Keratinocyte (primary cell): ENCODE measurements around the gene CDC42SE2. TPM values are rescaled to one million over a fixed set of nuclear protein-coding genes. Genes with fewer than 3 reads are reported as not detected.

Source experiments
- DNase-seq: peaks from one replicate; pipeline ENCODE4 v3.0.0-alpha.2; 2011; ENCODE audit warnings: low read depth, missing footprints, low spot score
- FAIRE-seq: peaks from 2 replicates; lab custom pipeline; 2011; peaks lifted over from hg19 to GRCh38; lab: Jason Lieb, UNC
- H2AFZ ChIP-seq: 2 replicates; pipeline ENCODE4 v1.6.0; 2012; ENCODE audit warnings: low read length, control low read depth, inconsistent platforms; ENCODE audit not compliant: control insufficient read depth
- H3K27ac ChIP-seq: 2 replicates; pipeline ENCODE4 v1.5.1; 2011; ENCODE audit warnings: low read length; ENCODE audit not compliant: control insufficient read depth, insufficient read depth
- H3K27me3 ChIP-seq: 3 replicates; pipeline ENCODE4 v1.6.0; 2011; ENCODE audit warnings: low read length; ENCODE audit not compliant: control insufficient read depth, insufficient read depth; ENCODE audit errors: extremely low read depth
- H3K36me3 ChIP-seq, 2 experiments: 2 replicates in 1 of 2; 3 replicates in 1 of 2; pipeline ENCODE4 v1.5.1; 2011; ENCODE audit warnings: low read length in 2 of 2, mild to moderate bottlenecking in 1 of 2; ENCODE audit not compliant: control insufficient read depth in 2 of 2, insufficient read depth in 2 of 2; ENCODE audit errors: extremely low read depth in 1 of 2
- H3K4me1 ChIP-seq: 3 replicates; pipeline ENCODE4 v1.5.1; 2011; ENCODE audit warnings: low read length; ENCODE audit not compliant: control insufficient read depth, insufficient read depth; ENCODE audit errors: extremely low read depth
- H3K4me2 ChIP-seq: 3 replicates; pipeline ENCODE4 v1.6.0; 2011; ENCODE audit warnings: low read depth, low read length; ENCODE audit not compliant: control insufficient read depth, insufficient read depth; ENCODE audit errors: extremely low read depth
- H3K4me3 ChIP-seq, 3 experiments: fragments of 200-600 bp in 1 of 3; sonication (generic) in 1 of 3; 2 replicates in 2 of 3; 3 replicates in 1 of 3; pipeline ENCODE4 v1.5.1; 2011 to 2016; ENCODE audit warnings: low read length in 3 of 3, mild to moderate bottlenecking in 3 of 3, control low read depth in 2 of 3, inconsistent platforms in 1 of 3, low read depth in 1 of 3, mixed read lengths in 1 of 3, mixed run types in 1 of 3, moderate library complexity in 1 of 3; ENCODE audit not compliant: control insufficient read depth in 2 of 3, insufficient read depth in 2 of 3; ENCODE audit errors: extremely low read depth in 1 of 3
- H3K79me2 ChIP-seq: 2 replicates; pipeline ENCODE4 v1.6.0; 2012; ENCODE audit warnings: low read length; ENCODE audit not compliant: control insufficient read depth, insufficient read depth
- H3K9ac ChIP-seq: 3 replicates; pipeline ENCODE4 v1.6.0; 2011; ENCODE audit warnings: low read length; ENCODE audit not compliant: control insufficient read depth, insufficient read depth; ENCODE audit errors: extremely low read depth
- H3K9me1 ChIP-seq: 3 replicates; pipeline ENCODE4 v1.6.0; 2011; ENCODE audit warnings: low read length; ENCODE audit not compliant: control insufficient read depth, insufficient read depth; ENCODE audit errors: extremely low read depth
- H3K9me3 ChIP-seq: 2 replicates; pipeline ENCODE4 v1.5.1; 2012; ENCODE audit warnings: low read depth, low read length; ENCODE audit not compliant: control insufficient read depth
- H4K20me1 ChIP-seq: 3 replicates; pipeline ENCODE4 v1.6.0; 2011; ENCODE audit warnings: low read length; ENCODE audit not compliant: control insufficient read depth, insufficient read depth; ENCODE audit errors: extremely low read depth
- CTCF ChIP-seq, 3 experiments: IDR thresholded peaks in 1 of 3; conservative IDR thresholded peaks in 1 of 3; optimal IDR thresholded peaks in 1 of 3; 2 replicates in 2 of 3; 3 replicates in 1 of 3; pipeline versions ENCODE3 to v1.5.1; 2011; ENCODE audit warnings: low read length in 3 of 3, mild to moderate bottlenecking in 3 of 3, moderate library complexity in 2 of 3, control low read depth in 1 of 3, inconsistent platforms in 1 of 3; ENCODE audit not compliant: insufficient read depth in 2 of 3; ENCODE audit errors: extremely low read depth in 1 of 3
- EZH2 ChIP-seq: IDR thresholded peaks from one replicate; pipeline ENCODE4 v1.6.1; 2012; ENCODE audit warnings: inconsistent platforms, mild to moderate bottlenecking, low read length, moderate library complexity
- dilution Hi-C: fragments of 300-500 bp; cut with MboI; formaldehyde crosslinking; loops from one replicate; pipeline ENCODE4 v1.7.0; 2020; ENCODE audit warnings: low sequenced_read_pairs; ENCODE audit not compliant: extremely low pct_ligation_motif_present
- polyA plus RNA-seq, 5 experiments: library from polyadenylated mRNA; depleted of rRNA in 3 of 5; stranded (reverse) in 3 of 5; stranded (forward) in 1 of 5; unstranded in 1 of 5; fragments of >200 nt; gene quantifications; 1 replicate in 1 of 5; 2 replicates in 3 of 5; 3 replicates in 1 of 5; pipeline versions ENCODE4 v1.2.1 to v1.2.3, GENCODE V29; 2011 to 2012; ENCODE audit warnings: missing spikeins in 2 of 5, low read depth in 1 of 5, low replicate concordance in 1 of 5

The CDC42SE2 gene
- polyA plus RNA-seq, 1 donor (not counting 4 experiments of a cell fraction or from before 2014, with no cell fraction given) = 32.5 TPM

GRCh38 chr5:131405674-131406073 lies 141.8 kb downstream of the CDC42SE2 start:
- Histone ChIP-seq H3K9me1 (no peaks in the 10 kb centered on the region), H2AFZ (no peak overlapping the region), H3K27ac (no peak overlapping the region), H3K9me3 (no peaks in the 10 kb centered on the region), H3K4me2 (no peak overlapping the region), H3K36me3 (peaks cover 0 to 7% of the 10 kb centered on the region in 2 experiments), H3K4me1 (no peaks in the 10 kb centered on the region), H3K9ac (no peak overlapping the region), H4K20me1 (no peaks in the 10 kb centered on the region), H3K4me3 (no peak overlapping the region), H3K27me3 (no peaks in the 10 kb centered on the region), H3K79me2 (no peaks in the 10 kb centered on the region)
- FAIRE-seq = no peak
- dilution Hi-C loops = no loop called here
- no peak for DNase-seq
- TF ChIP-seq CTCF (optimal IDR thresholded peaks at IDR 0.05 in 1 of 3, IDR thresholded peaks at IDR 0.05 in 1 of 3, conservative IDR thresholded peaks at IDR 0.05 in 1 of 3; ENCODE audit: extremely low read depth in 1 of 3, insufficient read depth in 2 of 3, low read length in 3 of 3) (no peak), EZH2 (no peak)

- no peak overlapping the region for H2AFZ ChIP-seq
- H3K9me3 ChIP-seq = no peaks in the 10 kb centered on the region
- no peak overlapping the region for H3K27ac ChIP-seq
- peaks cover 0 to 7% of the 10 kb centered on the region in 2 experiments for H3K36me3 ChIP-seq
- H3K9me1 ChIP-seq = no peaks in the 10 kb centered on the region
- dilution Hi-C loops = no loop called here
- FAIRE-seq = no peak
- H3K79me2 ChIP-seq = no peaks in the 10 kb centered on the region
- H3K27me3 ChIP-seq = no peaks in the 10 kb centered on the region
- H3K4me3 ChIP-seq = no peak overlapping the region
- no peak for DNase-seq
- TF ChIP-seq CTCF (optimal IDR thresholded peaks at IDR 0.05 in 1 of 3, IDR thresholded peaks at IDR 0.05 in 1 of 3, conservative IDR thresholded peaks at IDR 0.05 in 1 of 3; ENCODE audit: extremely low read depth in 1 of 3, insufficient read depth in 2 of 3, low read length in 3 of 3) = no peak
- TF ChIP-seq EZH2 = no peak
- H3K9ac ChIP-seq = no peak overlapping the region
- H3K4me2 ChIP-seq = no peak overlapping the region
- H4K20me1 ChIP-seq = no peaks in the 10 kb centered on the region
- H3K4me1 ChIP-seq = no peaks in the 10 kb centered on the region
These were observed 142.2 kb downstream of the CDC42SE2 start for GRCh38 chr5:131406076-131406475.
